Memory B cell (primary cell): ENCODE data around the gene MED15.
"Not testable (repeated sequence)": the region's sequence is repeated elsewhere in the genome, so short reads cannot be mapped to it uniquely, and the experiment has no call there.

ENCODE experiments used
- ATAC-seq: fragments of 150-1000 bp; cut with Tn5 transposase; 2 replicates; pipeline ENCODE4 v1.10.0; 2021; ENCODE audit warnings: low read depth, mild to moderate bottlenecking, moderate library complexity
- DNase-seq, 2 donors: peaks; one replicate each; pipeline ENCODE4 v3.0.0; 2022; ENCODE audit warnings: low spot score in 2 of 2
- H3K27ac Mint-ChIP-seq: one replicate; pipeline ENCODE4 v1.8.0; 2022; ENCODE audit warnings: mild to moderate bottlenecking, moderate library complexity, mixed read lengths
- H3K27me3 Mint-ChIP-seq: one replicate; pipeline ENCODE4 v1.8.0; 2022; ENCODE audit warnings: mixed read lengths
- H3K36me3 Mint-ChIP-seq: one replicate; pipeline ENCODE4 v1.8.0; 2022; ENCODE audit warnings: mild to moderate bottlenecking, mixed read lengths
- H3K4me1 Mint-ChIP-seq: one replicate; pipeline ENCODE4 v1.8.0; 2022; ENCODE audit warnings: mixed read lengths
- H3K4me3 Mint-ChIP-seq: one replicate; pipeline ENCODE4 v1.8.0; 2022; ENCODE audit warnings: mild to moderate bottlenecking, moderate library complexity, mixed read lengths
- H3K9me3 Mint-ChIP-seq: one replicate; pipeline ENCODE4 v1.8.0; 2022; ENCODE audit warnings: mixed read lengths

The MED15 gene

GRCh38 chr22:20542055-20542454 is 34.6 kb downstream of the MED15 start:
- no peaks in the 10 kb centered on the region for H3K9me3 Mint-ChIP-seq

GRCh38 chr22:20542736-20543135 is 35.3 kb downstream of the MED15 start:
- Mint-ChIP-seq H3K27me3 (no peaks in the 10 kb centered on the region), H3K4me1 (peaks cover 11% of the 10 kb centered on the region), H3K36me3 (peaks cover 24% of the 10 kb centered on the region), H3K9me3 (no peaks in the 10 kb centered on the region), H3K27ac (no peak overlapping the region), H3K4me3 (no peak overlapping the region)
- no peak for ATAC-seq
- no peak for DNase-seq

More at GRCh38 chr22:20542055-20542454, 34.6 kb downstream of the MED15 start:
- Mint-ChIP-seq H3K27ac (no peak overlapping the region), H3K27me3 (no peaks in the 10 kb centered on the region), H3K36me3 (peaks cover 28% of the 10 kb centered on the region), H3K4me3 (no peak overlapping the region), H3K4me1 (peaks cover 11% of the 10 kb centered on the region)
- ATAC-seq (no peak), DNase-seq (no peak)

GRCh38 chr22:20545318-20545634 is 37.9 kb downstream of the MED15 start:
- H3K4me3 Mint-ChIP-seq, H3K27ac Mint-ChIP-seq, ATAC-seq, DNase-seq, H3K27me3 Mint-ChIP-seq, H3K9me3 Mint-ChIP-seq: not testable (repeated sequence)
- Mint-ChIP-seq H3K4me1 (peaks cover 29% of the 10 kb centered on the region), H3K36me3 (peaks cover 18% of the 10 kb centered on the region)

- no peak overlapping the region for H3K27ac Mint-ChIP-seq
- DNase-seq (no peak), ATAC-seq (no peak)
- no peaks in the 10 kb centered on the region for H3K27me3 Mint-ChIP-seq
- peaks cover 33% of the 10 kb centered on the region for H3K4me1 Mint-ChIP-seq
- peaks cover 15% of the 10 kb centered on the region for H3K36me3 Mint-ChIP-seq
- H3K9me3 Mint-ChIP-seq: no peaks in the 10 kb centered on the region
- no peak overlapping the region for H3K4me3 Mint-ChIP-seq
Observed at GRCh38 chr22:20545681-20546521, 38.5 kb downstream of the MED15 start.

GRCh38 chr22:20546541-20546950 is 39.1 kb downstream of the MED15 start:
- Mint-ChIP-seq H3K27ac (no peak overlapping the region), H3K4me3 (no peak overlapping the region), H3K27me3 (no peaks in the 10 kb centered on the region), H3K36me3 (peaks cover 17% of the 10 kb centered on the region), H3K4me1 (peaks cover 39% of the 10 kb centered on the region), H3K9me3 (no peaks in the 10 kb centered on the region)
- DNase-seq (no peak), ATAC-seq (no peak)

- Mint-ChIP-seq H3K4me1 (peaks cover 42% of the 10 kb centered on the region), H3K27ac (no peak overlapping the region), H3K9me3 (no peaks in the 10 kb centered on the region), H3K27me3 (no peaks in the 10 kb centered on the region), H3K36me3 (peaks cover 18% of the 10 kb centered on the region), H3K4me3 (no peak overlapping the region)
- DNase-seq (no peak), ATAC-seq (no peak)
Observed at GRCh38 chr22:20547029-20547428, 39.6 kb downstream of the MED15 start.

GRCh38 chr22:20548806-20549205 is 41.4 kb downstream of the MED15 start:
- H3K27me3 Mint-ChIP-seq: no peaks in the 10 kb centered on the region
- H3K9me3 Mint-ChIP-seq: no peaks in the 10 kb centered on the region
- peaks cover 11% of the 10 kb centered on the region for H3K36me3 Mint-ChIP-seq
- H3K4me3 Mint-ChIP-seq: peak overlapping the region; percentile 58
- H3K27ac Mint-ChIP-seq: peak overlapping the region; percentile 94
- peaks cover 41% of the 10 kb centered on the region for H3K4me1 Mint-ChIP-seq
- DNase-seq (no peak), ATAC-seq (no peak)

- Mint-ChIP-seq H3K4me1 (peaks cover 41% of the 10 kb centered on the region), H3K4me3 (peak overlapping the region; percentile 58), H3K9me3 (no peaks in the 10 kb centered on the region), H3K27me3 (no peaks in the 10 kb centered on the region), H3K36me3 (peaks cover 8% of the 10 kb centered on the region), H3K27ac (peak overlapping the region; percentile 94)
- ATAC-seq (peak; percentile 17), DNase-seq (no peak)
Observed at GRCh38 chr22:20549232-20549841, 41.9 kb downstream of the MED15 start.

- no peaks in the 10 kb centered on the region for H3K27me3 Mint-ChIP-seq
- H3K4me3 Mint-ChIP-seq: no peak overlapping the region
- H3K36me3 Mint-ChIP-seq: peaks cover 6% of the 10 kb centered on the region
- peaks cover 37% of the 10 kb centered on the region for H3K4me1 Mint-ChIP-seq
- H3K9me3 Mint-ChIP-seq: no peaks in the 10 kb centered on the region
- ATAC-seq: no peak
- H3K27ac Mint-ChIP-seq: peak overlapping the region; percentile 94
- no peak for DNase-seq
Observed at GRCh38 chr22:20550057-20550817, 42.8 kb downstream of the MED15 start.

- Mint-ChIP-seq H3K27me3 (no peaks in the 10 kb centered on the region), H3K4me3 (peak overlapping the region; percentile 49), H3K9me3 (no peaks in the 10 kb centered on the region), H3K27ac (peak overlapping the region; percentile 94), H3K36me3 (peaks cover 9% of the 10 kb centered on the region), H3K4me1 (peaks cover 37% of the 10 kb centered on the region)
- DNase-seq: peak in 1 of 2 donors; percentile 41
- peak; percentile 85 for ATAC-seq
Observed at GRCh38 chr22:20550851-20551744, 43.7 kb downstream of the MED15 start.

GRCh38 chr22:20551805-20552442 is 44.5 kb downstream of the MED15 start:
- DNase-seq (no peak), ATAC-seq (no peak)
- Mint-ChIP-seq H3K27me3 (no peaks in the 10 kb centered on the region), H3K9me3 (no peaks in the 10 kb centered on the region), H3K4me3 (peak overlapping the region; percentile 49), H3K36me3 (peaks cover 14% of the 10 kb centered on the region), H3K27ac (peak overlapping the region; percentile 94), H3K4me1 (peaks cover 40% of the 10 kb centered on the region)

GRCh38 chr22:20552443-20553401 is 45.3 kb downstream of the MED15 start:
- H3K4me3 Mint-ChIP-seq: no peak overlapping the region
- H3K27ac Mint-ChIP-seq: peak overlapping the region; percentile 94
- H3K27me3 Mint-ChIP-seq: no peaks in the 10 kb centered on the region
- peaks cover 21% of the 10 kb centered on the region for H3K36me3 Mint-ChIP-seq
- no peaks in the 10 kb centered on the region for H3K9me3 Mint-ChIP-seq
- DNase-seq (no peak), ATAC-seq (no peak)
- H3K4me1 Mint-ChIP-seq: peaks cover 47% of the 10 kb centered on the region
